GM12878 (cell line): ENCODE data around the gene RANBP17.

Experiments used
- CEBPB ChIP-seq, 2 experiments: fragments of 150-350 bp in 1 of 2; IDR thresholded peaks; 2 replicates each; pipeline ENCODE4 v1.6.1; 2012 to 2014; ENCODE audit warnings: low read depth in 2 of 2, low read length in 2 of 2, borderline replicate concordance in 1 of 2, inconsistent platforms in 1 of 2
- CREB1 ChIP-seq: IDR thresholded peaks from 2 replicates; pipeline ENCODE4 v1.6.1; 2012; ENCODE audit warnings: low read depth, mild to moderate bottlenecking, inconsistent platforms
- JUND ChIP-seq: IDR thresholded peaks from 2 replicates; pipeline ENCODE4 v1.6.1; 2012; ENCODE audit warnings: low read depth, mild to moderate bottlenecking, low read length, improper control_type of control experiment, moderate library complexity
- RAD21 ChIP-seq: IDR thresholded peaks from 2 replicates; pipeline ENCODE4 v1.6.1; 2011; ENCODE audit warnings: mild to moderate bottlenecking, low read depth, low read length, moderate library complexity; ENCODE audit not compliant: insufficient read depth
- SUPT20H ChIP-seq: IDR thresholded peaks from 2 replicates; pipeline ENCODE4 v1.6.1; 2011; ENCODE audit warnings: low read depth, mild to moderate bottlenecking, low read length, moderate library complexity, borderline replicate concordance; ENCODE audit not compliant: control insufficient read depth
- TARDBP ChIP-seq: IDR thresholded peaks from 2 replicates; pipeline ENCODE4 v1.6.1; 2016; ENCODE audit warnings: borderline replicate concordance
- YY1 ChIP-seq: IDR thresholded peaks from 2 replicates; pipeline ENCODE4 v1.6.1; 2011; ENCODE audit warnings: low read depth, mild to moderate bottlenecking, low read length
- TF ChIP-seq, protein P1 (sequence below), 3 experiments: IDR thresholded peaks in 2 of 3; conservative IDR thresholded peaks in 1 of 3; 2 replicates each; pipeline ENCODE4 v1.5.1; 2011; ENCODE audit warnings: low read depth in 3 of 3, low read length in 3 of 3, mild to moderate bottlenecking in 3 of 3, control low read depth in 2 of 3, moderate library complexity in 2 of 3, inconsistent platforms in 1 of 3, mixed read lengths in 1 of 3; ENCODE audit not compliant: control insufficient read depth in 2 of 3, insufficient read depth in 1 of 3; ENCODE audit errors: extremely low read depth in 1 of 3

DNA sequence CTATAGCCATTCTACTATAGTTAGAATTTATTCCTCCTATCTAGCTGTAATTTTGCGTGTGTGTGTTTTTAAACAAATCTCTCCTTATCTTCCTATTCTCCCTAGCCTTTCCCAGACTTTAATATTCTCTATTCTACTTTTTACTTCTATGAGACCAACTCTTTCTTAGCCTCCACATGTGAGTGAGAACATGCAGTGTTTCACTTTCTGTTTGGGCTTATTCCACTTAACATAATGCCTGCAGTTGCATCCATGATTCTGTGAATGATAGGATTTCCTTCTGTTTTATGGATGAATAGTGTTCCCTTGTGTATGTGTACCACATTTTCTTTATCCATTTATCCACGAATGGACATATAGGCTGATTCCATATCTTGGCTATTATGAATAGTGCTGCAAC lies 254.9 kb downstream of the RANBP17 start:
- no peak for TF ChIP-seq CREB1
- TF ChIP-seq RAD21, result no peak
- TF ChIP-seq, protein P1, sequence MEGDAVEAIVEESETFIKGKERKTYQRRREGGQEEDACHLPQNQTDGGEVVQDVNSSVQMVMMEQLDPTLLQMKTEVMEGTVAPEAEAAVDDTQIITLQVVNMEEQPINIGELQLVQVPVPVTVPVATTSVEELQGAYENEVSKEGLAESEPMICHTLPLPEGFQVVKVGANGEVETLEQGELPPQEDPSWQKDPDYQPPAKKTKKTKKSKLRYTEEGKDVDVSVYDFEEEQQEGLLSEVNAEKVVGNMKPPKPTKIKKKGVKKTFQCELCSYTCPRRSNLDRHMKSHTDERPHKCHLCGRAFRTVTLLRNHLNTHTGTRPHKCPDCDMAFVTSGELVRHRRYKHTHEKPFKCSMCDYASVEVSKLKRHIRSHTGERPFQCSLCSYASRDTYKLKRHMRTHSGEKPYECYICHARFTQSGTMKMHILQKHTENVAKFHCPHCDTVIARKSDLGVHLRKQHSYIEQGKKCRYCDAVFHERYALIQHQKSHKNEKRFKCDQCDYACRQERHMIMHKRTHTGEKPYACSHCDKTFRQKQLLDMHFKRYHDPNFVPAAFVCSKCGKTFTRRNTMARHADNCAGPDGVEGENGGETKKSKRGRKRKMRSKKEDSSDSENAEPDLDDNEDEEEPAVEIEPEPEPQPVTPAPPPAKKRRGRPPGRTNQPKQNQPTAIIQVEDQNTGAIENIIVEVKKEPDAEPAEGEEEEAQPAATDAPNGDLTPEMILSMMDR (IDR thresholded peaks at IDR 0.05 in 2 of 3, conservative IDR thresholded peaks at IDR 0.05 in 1 of 3; ENCODE audit: control insufficient read depth in 2 of 3, extremely low read depth in 1 of 3, insufficient read depth in 1 of 3, low read depth in 3 of 3, low read length in 3 of 3), result no peak
- TF ChIP-seq YY1, result no peak
- TF ChIP-seq SUPT20H, result no peak
- TF ChIP-seq CEBPB (IDR thresholded peaks at IDR 0.05; ENCODE audit: borderline replicate concordance in 1 of 2, low read depth in 2 of 2, low read length in 2 of 2), result no peak
- TF ChIP-seq JUND, result no peak
- no peak for TF ChIP-seq TARDBP
